Left lobe of liver (tissue), 2 donors: ENCODE data around the gene TUBB2B. TPM values are rescaled to one million over a fixed set of nuclear protein-coding genes. Genes with fewer than 3 reads are reported as not detected.

Experiments
- ATAC-seq: fragments of 200-7000 bp; cut with Tn5 transposase; one replicate; pipeline ENCODE4 v1.9.1; 2020; ENCODE audit warnings: mild to moderate bottlenecking, moderate library complexity
- DNase-seq: peaks from one replicate; pipeline ENCODE4 v3.0.0-alpha.2; 2020; ENCODE audit warnings: low spot score
- total RNA-seq: library from RNA; stranded (reverse); gene quantifications from one replicate; pipeline ENCODE4 v1.2.1, GENCODE V29; 2021
- donor health status: DM: no; HTN: no; CAD: no; lungs with moderate emphysema.
- donor health status: DM: no; HTN: yes; CAD: no.

Gene TUBB2B
- 2.1 TPM for total RNA-seq

- ATAC-seq (no peak), DNase-seq (no peak)
Measured at GRCh38 chr6:3227363-3228045, at the start of gene TUBB2B. TSS of gene TUBB2B (minus strand) at chr6:3227653. CDS start at chr6:3227543, 110 bp downstream.

- DNase-seq (no peak), ATAC-seq (no peak)
Measured at GRCh38 chr6:3277251-3277650, 49.8 kb upstream of the TUBB2B start.

GRCh38 chr6:3276174-3277167 is 49.0 kb upstream of the TUBB2B start:
- ATAC-seq (no peak), DNase-seq (no peak)

GRCh38 chr6:3273707-3274521 is 46.5 kb upstream of the TUBB2B start:
- DNase-seq (no peak), ATAC-seq (peak; percentile 60)

GRCh38 chr6:3272911-3273547 is 45.6 kb upstream of the TUBB2B start:
- DNase-seq, result no peak

GRCh38 chr6:3271756-3272155 is 44.3 kb upstream of the TUBB2B start:
- no peak for ATAC-seq
- no peak for DNase-seq

More at GRCh38 chr6:3272911-3273547, 45.6 kb upstream of the TUBB2B start:
- ATAC-seq, result no peak

GRCh38 chr6:3270258-3270657 is 42.8 kb upstream of the TUBB2B start:
- DNase-seq, result no peak
- ATAC-seq, result peak; percentile 69

- no peak for DNase-seq
- ATAC-seq, result no peak
Measured at GRCh38 chr6:3269281-3269975, 42.0 kb upstream of the TUBB2B start.

GRCh38 chr6:3268680-3269079 is 41.2 kb upstream of the TUBB2B start:
- no peak for DNase-seq
- no peak for ATAC-seq

- DNase-seq (no peak), ATAC-seq (no peak)
Measured at GRCh38 chr6:3267162-3267561, 39.7 kb upstream of the TUBB2B start.

GRCh38 chr6:3266170-3266569 is 38.7 kb upstream of the TUBB2B start:
- no peak for ATAC-seq
- DNase-seq, result no peak

GRCh38 chr6:3265671-3266070 is 38.2 kb upstream of the TUBB2B start:
- ATAC-seq, result no peak

GRCh38 chr6:3264356-3264755 is 36.9 kb upstream of the TUBB2B start:
- peak; percentile 85 for DNase-seq

More at GRCh38 chr6:3265671-3266070, 38.2 kb upstream of the TUBB2B start:
- no peak for DNase-seq

GRCh38 chr6:3263096-3263495 is 35.6 kb upstream of the TUBB2B start:
- ATAC-seq (no peak), DNase-seq (no peak)

More at GRCh38 chr6:3264356-3264755, 36.9 kb upstream of the TUBB2B start:
- ATAC-seq, result peak; percentile 84

- no peak for ATAC-seq
- no peak for DNase-seq
Measured at GRCh38 chr6:3261921-3262320, 34.5 kb upstream of the TUBB2B start.

GRCh38 chr6:3261518-3261820 is 34.0 kb upstream of the TUBB2B start:
- no peak for DNase-seq
- no peak for ATAC-seq

- DNase-seq (no peak), ATAC-seq (no peak)
Measured at GRCh38 chr6:3260772-3261517, 33.5 kb upstream of the TUBB2B start.

GRCh38 chr6:3260296-3260695 is 32.8 kb upstream of the TUBB2B start:
- no peak for DNase-seq
- ATAC-seq, result no peak

GRCh38 chr6:3259491-3259958 is 32.1 kb upstream of the TUBB2B start:
- ATAC-seq, result peak; percentile 36
- peak; percentile 57 for DNase-seq
